Cardiac fibroblast (primary cell): ENCODE measurements around the gene LMBR1.
A peak's percentile ranks its signal among the peaks of the same experiment; 100 is the strongest.
"Not testable (repeated sequence)": the region's sequence is repeated elsewhere in the genome, so short reads cannot be mapped to it uniquely, and the experiment has no call there.

Experiments
- DNase-seq, 2 donors: peaks; one replicate each; pipeline versions ENCODE4 v3.0.0 to v3.0.0-alpha.2; 2010; ENCODE audit warnings: low read depth in 2 of 2
- H3K4me3 ChIP-seq, 2 donors: replicated peaks in 1 of 2; 1 replicate in 1 of 2; 2 replicates in 1 of 2; pipeline ENCODE4 v1.5.1; 2011; ENCODE audit warnings: low read depth in 2 of 2, low read length in 2 of 2, mild to moderate bottlenecking in 2 of 2, moderate library complexity in 1 of 2
- CTCF ChIP-seq: IDR thresholded peaks from one replicate; pipeline ENCODE4 v1.5.1; 2011; ENCODE audit warnings: low read depth, mild to moderate bottlenecking, low read length, inconsistent platforms

LMBR1 gene

GRCh38 chr7:156818133-156818532 lies 74.8 kb downstream of the LMBR1 start:
- no peak for TF ChIP-seq CTCF
- no peak overlapping the region for H3K4me3 ChIP-seq
- DNase-seq: no peak

- H3K4me3 ChIP-seq: no peak overlapping the region
- peak; percentile 39 for TF ChIP-seq CTCF
- peak; percentile 51 to 58 for DNase-seq
These were observed 75.9 kb downstream of the LMBR1 start for GRCh38 chr7:156816943-156817572.

- no peak for DNase-seq
- H3K4me3 ChIP-seq: no peak overlapping the region
- TF ChIP-seq CTCF: no peak
These were observed 81.3 kb downstream of the LMBR1 start for GRCh38 chr7:156811706-156812105.

GRCh38 chr7:156803656-156804055 lies 89.3 kb downstream of the LMBR1 start:
- not testable (repeated sequence) for DNase-seq, H3K4me3 ChIP-seq

- no peak overlapping the region for H3K4me3 ChIP-seq
- no peak for TF ChIP-seq CTCF
- no peak for DNase-seq
These were observed 90.8 kb downstream of the LMBR1 start for GRCh38 chr7:156802214-156802613.

GRCh38 chr7:156795415-156795814 lies 97.6 kb downstream of the LMBR1 start:
- no peak overlapping the region for H3K4me3 ChIP-seq
- no peak for TF ChIP-seq CTCF
- no peak for DNase-seq

- TF ChIP-seq CTCF: no peak
- H3K4me3 ChIP-seq: no peak overlapping the region
- no peak for DNase-seq
These were observed 99.6 kb downstream of the LMBR1 start for GRCh38 chr7:156793334-156793733.
